ENCODE measurements around the gene CD46. TPM values are rescaled to one million over a fixed set of nuclear protein-coding genes. Genes with fewer than 3 reads are reported as not detected.
"Not testable (repeated sequence)": the region's sequence is repeated elsewhere in the genome, so short reads cannot be mapped to it uniquely, and the experiment has no call there.

The CD46 gene
- total and polyA plus RNA-seq, 11 donors = 40.6 to 133 (median 93.9) TPM

DNA sequence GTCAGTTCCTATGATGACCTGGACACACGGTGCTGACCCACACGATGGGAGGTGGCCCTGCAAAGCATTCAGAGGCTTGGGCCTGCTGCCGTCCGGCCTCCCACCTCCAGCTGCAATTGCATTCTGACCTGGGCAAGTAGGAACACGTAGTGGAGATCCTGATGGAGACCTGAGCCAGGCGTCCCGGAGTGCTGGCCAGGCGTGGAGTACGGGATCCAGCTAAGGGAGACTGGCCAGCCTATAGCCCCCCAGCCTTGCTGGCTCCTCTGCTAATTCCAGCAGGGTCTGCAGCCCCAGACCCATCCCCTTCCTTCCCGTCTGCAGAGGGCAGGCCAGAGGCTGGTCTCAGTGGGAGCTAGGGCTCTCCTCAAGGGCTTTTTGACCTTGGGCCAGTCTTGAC is 11.2 kb downstream of the CD46 start:
- no peak overlapping the region for H3K27ac ChIP-seq
- ATAC-seq (peak in 2 of 4 donors; percentile 20 to 24), DNase-seq (no peak)
- WGBS, 4 donors = 93 to 95% (median 94%) methylated on average over 9 to 10 of the region's 10 CpGs
- intact Hi-C loops (cut with DNase I) = no loop called here
- no peaks in the 10 kb centered on the region for H3K27me3 ChIP-seq
- TF ChIP-seq, protein P1, sequence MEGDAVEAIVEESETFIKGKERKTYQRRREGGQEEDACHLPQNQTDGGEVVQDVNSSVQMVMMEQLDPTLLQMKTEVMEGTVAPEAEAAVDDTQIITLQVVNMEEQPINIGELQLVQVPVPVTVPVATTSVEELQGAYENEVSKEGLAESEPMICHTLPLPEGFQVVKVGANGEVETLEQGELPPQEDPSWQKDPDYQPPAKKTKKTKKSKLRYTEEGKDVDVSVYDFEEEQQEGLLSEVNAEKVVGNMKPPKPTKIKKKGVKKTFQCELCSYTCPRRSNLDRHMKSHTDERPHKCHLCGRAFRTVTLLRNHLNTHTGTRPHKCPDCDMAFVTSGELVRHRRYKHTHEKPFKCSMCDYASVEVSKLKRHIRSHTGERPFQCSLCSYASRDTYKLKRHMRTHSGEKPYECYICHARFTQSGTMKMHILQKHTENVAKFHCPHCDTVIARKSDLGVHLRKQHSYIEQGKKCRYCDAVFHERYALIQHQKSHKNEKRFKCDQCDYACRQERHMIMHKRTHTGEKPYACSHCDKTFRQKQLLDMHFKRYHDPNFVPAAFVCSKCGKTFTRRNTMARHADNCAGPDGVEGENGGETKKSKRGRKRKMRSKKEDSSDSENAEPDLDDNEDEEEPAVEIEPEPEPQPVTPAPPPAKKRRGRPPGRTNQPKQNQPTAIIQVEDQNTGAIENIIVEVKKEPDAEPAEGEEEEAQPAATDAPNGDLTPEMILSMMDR (IDR thresholded peaks at IDR 0.05) = no peak
- TF ChIP-seq POLR2A (IDR thresholded peaks at IDR 0.05) = no peak
- H3K36me3 ChIP-seq = peaks cover 4 to 100% (median 93%) of the 10 kb centered on the region in 9 donors
- peaks cover 0 to 3% (median 0%) of the 10 kb centered on the region in 12 donors for H3K4me1 ChIP-seq
- H3K9me3 ChIP-seq = no peaks in the 10 kb centered on the region
- no peak overlapping the region for H3K4me3 ChIP-seq

DNA sequence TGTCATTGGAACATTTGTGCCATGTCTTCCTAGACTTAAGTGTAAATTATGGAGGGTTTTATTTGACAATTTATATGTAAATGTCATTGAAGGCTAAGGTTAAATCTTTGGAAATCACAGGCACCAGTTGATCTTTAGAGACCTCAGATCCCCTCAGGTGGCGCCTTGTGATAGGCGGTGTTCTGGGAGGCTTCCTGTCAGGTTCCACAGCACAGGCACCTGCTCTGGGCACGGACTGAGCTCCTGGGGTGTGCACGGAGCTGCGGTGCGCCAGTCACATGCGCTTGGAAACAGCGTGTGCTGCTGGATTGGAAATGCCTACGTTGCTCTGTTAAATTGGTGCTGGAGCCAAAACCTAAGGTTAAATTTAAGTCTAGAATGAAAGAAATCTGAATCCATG is 12.1 kb downstream of the CD46 start:
- Histone ChIP-seq H3K36me3 (peaks cover 4 to 100% (median 90%) of the 10 kb centered on the region in 9 donors), H3K9me3 (no peaks in the 10 kb centered on the region), H3K4me1 (no peaks in the 10 kb centered on the region), H3K27ac (no peak overlapping the region), H3K4me3 (no peak overlapping the region), H3K27me3 (no peaks in the 10 kb centered on the region)
- no peak for ATAC-seq
- DNase-seq = no peak
- intact Hi-C loops (cut with DNase I) = no loop called here
- TF ChIP-seq, protein P1 (IDR thresholded peaks at IDR 0.05) = no peak
- no peak for TF ChIP-seq POLR2A (IDR thresholded peaks at IDR 0.05)
- 87 to 95% (median 91%) methylated on average over 9 of the region's 9 CpGs for WGBS, 4 donors

DNA sequence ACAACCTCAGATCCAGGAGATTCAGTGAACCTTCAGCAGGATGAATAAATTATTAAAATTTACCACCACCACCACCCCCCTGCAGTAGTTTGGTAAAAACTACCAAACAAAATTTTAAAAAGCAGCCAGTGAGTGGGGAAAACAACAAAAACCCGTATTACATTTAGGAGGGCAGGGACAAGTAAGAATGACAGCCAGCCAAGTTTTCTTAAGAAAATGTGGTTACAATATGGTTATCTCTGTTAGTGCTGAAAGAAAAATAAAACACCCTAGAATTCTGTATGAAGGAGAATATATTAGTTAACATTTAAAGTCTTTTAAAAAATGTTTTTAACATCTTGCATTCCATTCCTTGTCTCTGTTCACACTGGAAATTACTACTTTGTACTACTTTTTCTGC is 14.7 kb downstream of the CD46 start:
- peaks cover 4 to 93% (median 80%) of the 10 kb centered on the region in 9 donors for H3K36me3 ChIP-seq
- intact Hi-C loops (cut with DNase I) = no loop called here
- no peak for DNase-seq

DNA sequence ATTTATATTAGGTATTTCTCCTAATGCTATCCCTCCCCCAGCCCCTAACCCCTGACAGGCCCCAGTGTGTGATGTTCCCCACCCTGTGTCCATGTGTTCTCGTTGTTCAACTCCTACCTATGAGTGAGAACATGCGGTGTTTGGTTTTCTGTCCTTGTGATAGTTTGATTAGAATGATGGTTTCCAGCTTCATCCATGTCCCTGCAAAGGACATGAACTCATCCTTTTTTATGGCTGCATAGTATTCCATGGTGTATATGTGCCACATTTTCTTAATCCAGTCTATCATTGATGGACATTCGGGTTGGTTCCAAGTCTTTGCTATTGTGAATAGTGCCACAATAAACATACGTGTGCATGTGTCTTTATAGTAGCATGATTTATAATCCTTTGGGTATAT is 18.7 kb downstream of the CD46 start:
- WGBS, 4 donors = 96 to 100% (median 97%) methylated on average over 3 to 4 of the region's 4 CpGs
- ATAC-seq; H3K27ac ChIP-seq; H3K4me3 ChIP-seq; H3K4me1 ChIP-seq; intact Hi-C loops (cut with DNase I); DNase-seq; H3K27me3 ChIP-seq: not testable (repeated sequence)
- Histone ChIP-seq H3K9me3 (peaks cover 0 to 21% (median under 1%) of the 10 kb centered on the region in 12 donors), H3K36me3 (peaks cover 0 to 91% (median 50%) of the 10 kb centered on the region in 9 donors)

More for the DNA sequence above, 14.7 kb downstream of the CD46 start:
- Histone ChIP-seq H3K27ac (no peak overlapping the region), H3K9me3 (peaks cover 0 to 11% (median 0%) of the 10 kb centered on the region in 12 donors), H3K4me1 (no peaks in the 10 kb centered on the region), H3K4me3 (no peak overlapping the region), H3K27me3 (no peaks in the 10 kb centered on the region)
- WGBS, 4 donors = 72 to 79% (median 75%) methylated on average over 1 of the region's 1 CpG
- ATAC-seq = no peak
- TF ChIP-seq POLR2A (IDR thresholded peaks at IDR 0.05) = no peak
- TF ChIP-seq, protein P1 (IDR thresholded peaks at IDR 0.05) = no peak

DNA sequence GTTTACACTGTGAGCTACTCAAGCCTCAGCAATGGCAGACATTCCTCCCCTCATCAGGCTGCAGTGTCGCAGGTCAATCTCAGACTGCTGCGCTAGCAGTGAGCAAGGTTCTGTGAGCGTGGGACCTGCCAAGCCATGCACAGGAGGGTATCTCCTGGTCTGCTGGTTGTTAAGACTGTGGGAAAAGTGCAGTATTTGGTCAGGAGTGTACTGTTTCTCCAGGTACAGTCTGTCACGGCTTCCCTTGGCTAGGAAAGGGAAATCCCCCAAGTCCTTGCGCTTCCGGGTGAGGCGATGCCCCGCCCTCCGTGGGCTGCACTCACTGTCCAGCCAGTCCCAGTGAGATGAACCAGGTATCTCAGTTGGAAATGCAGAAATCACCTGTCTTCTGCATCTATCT is 24.2 kb downstream of the CD46 start:
- intact Hi-C loops (cut with DNase I); H3K4me3 ChIP-seq; ATAC-seq; H3K27me3 ChIP-seq; H3K27ac ChIP-seq: not testable (repeated sequence)
- Histone ChIP-seq H3K36me3 (peaks cover 0 to 72% (median 28%) of the 10 kb centered on the region in 9 donors), H3K9me3 (peaks cover 0 to 34% (median 3%) of the 10 kb centered on the region in 12 donors), H3K4me1 (peaks cover 0 to 15% (median 5%) of the 10 kb centered on the region in 12 donors)
- WGBS, 4 donors = 78 to 84% (median 80%) methylated on average over 6 to 9 of the region's 9 CpGs
- DNase-seq = peak in 1 of 5 donors; percentile 41

DNA sequence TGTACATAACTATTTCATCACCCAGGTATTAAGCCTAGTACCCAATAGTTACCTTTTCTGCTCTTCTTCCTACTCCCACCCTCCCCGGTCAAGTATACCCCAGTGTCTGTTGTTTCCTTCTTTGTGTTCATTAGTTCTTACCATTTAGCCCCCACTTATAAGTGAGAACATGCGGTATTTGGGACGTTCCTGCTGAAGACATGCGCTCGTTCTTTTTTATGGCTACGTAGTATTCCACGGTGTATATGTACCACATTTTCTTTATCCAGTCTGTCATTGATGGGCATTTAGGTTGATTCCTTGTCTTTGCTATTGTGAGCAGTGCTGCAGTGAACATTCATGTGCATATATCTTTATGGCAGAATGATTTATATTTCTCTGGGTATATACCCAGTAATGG is 25.6 kb downstream of the CD46 start:
- Histone ChIP-seq H3K4me1 (peaks cover 0 to 15% (median 5%) of the 10 kb centered on the region in 12 donors), H3K9me3 (peaks cover 0 to 25% (median under 1%) of the 10 kb centered on the region in 12 donors), H3K36me3 (peaks cover 0 to 60% (median 28%) of the 10 kb centered on the region in 9 donors)
- ATAC-seq; intact Hi-C loops (cut with DNase I); DNase-seq; H3K27ac ChIP-seq; H3K4me3 ChIP-seq; H3K27me3 ChIP-seq: not testable (repeated sequence)
- 95 to 98% (median 97%) methylated on average over 7 of the region's 7 CpGs for WGBS, 4 donors

Measured in heart left ventricle (tissue), 16 donors.